ENCODE measurements around the gene FAM13A. TPM values are rescaled to one million over a fixed set of nuclear protein-coding genes. Genes with fewer than 3 reads are reported as not detected.
"Not testable (repeated sequence)": the region's sequence is repeated elsewhere in the genome, so short reads cannot be mapped to it uniquely, and the experiment has no call there.

FAM13A gene
- total RNA-seq, 4 donors from 2014 or later, result 17.7 to 80.3 (median 46.2) TPM

GRCh38 chr4:88910101-88910500 is 146.9 kb downstream of the FAM13A start:
- no peak for DNase-seq
- Histone ChIP-seq H3K4me1 (no peaks in the 10 kb centered on the region), H3K27me3 (no peaks in the 10 kb centered on the region), H3K27ac (no peak overlapping the region), H3K4me3 (no peak overlapping the region), H3K36me3 (no peaks in the 10 kb centered on the region), H3K9me3 (no peaks in the 10 kb centered on the region)
- no peak for TF ChIP-seq POLR2A (IDR thresholded peaks at IDR 0.05)
- TF ChIP-seq CTCF (IDR thresholded peaks at IDR 0.05), result no peak
- intact Hi-C loops (cut with DNase I; ENCODE audit: low total_unique reads), result no loop called here

GRCh38 chr4:88908521-88908920 is 148.5 kb downstream of the FAM13A start:
- H3K4me3 ChIP-seq, result no peak overlapping the region
- DNase-seq, result no peak
- no peaks in the 10 kb centered on the region for H3K27me3 ChIP-seq
- no peaks in the 10 kb centered on the region for H3K36me3 ChIP-seq
- no peaks in the 10 kb centered on the region for H3K4me1 ChIP-seq
- TF ChIP-seq POLR2A (IDR thresholded peaks at IDR 0.05), result no peak
- no peak for TF ChIP-seq CTCF (IDR thresholded peaks at IDR 0.05)
- intact Hi-C loops (cut with DNase I; ENCODE audit: low total_unique reads), result no loop called here
- no peak overlapping the region for H3K27ac ChIP-seq
- H3K9me3 ChIP-seq, result peaks cover 0 to 4% of the 10 kb centered on the region in 2 donors

- no peak overlapping the region for H3K27ac ChIP-seq
- TF ChIP-seq POLR2A (IDR thresholded peaks at IDR 0.05) (no peak), CTCF (IDR thresholded peaks at IDR 0.05) (no peak)
- H3K27me3 ChIP-seq, result no peaks in the 10 kb centered on the region
- H3K4me3 ChIP-seq, result no peak overlapping the region
- H3K9me3 ChIP-seq, result peaks cover 0 to 4% of the 10 kb centered on the region in 2 donors
- H3K36me3 ChIP-seq, result no peaks in the 10 kb centered on the region
- intact Hi-C loops (cut with DNase I; ENCODE audit: low total_unique reads), result no loop called here
- H3K4me1 ChIP-seq, result no peaks in the 10 kb centered on the region
- no peak for DNase-seq
These were observed 149.0 kb downstream of the FAM13A start for GRCh38 chr4:88908003-88908402.

- H3K4me1 ChIP-seq, result no peaks in the 10 kb centered on the region
- H3K9me3 ChIP-seq, result peaks cover 0 to 4% of the 10 kb centered on the region in 2 donors
- intact Hi-C loops (cut with DNase I; ENCODE audit: low total_unique reads), result no loop called here
- H3K27me3 ChIP-seq, result no peaks in the 10 kb centered on the region
- TF ChIP-seq POLR2A (IDR thresholded peaks at IDR 0.05) (no peak), CTCF (IDR thresholded peaks at IDR 0.05) (no peak)
- no peak overlapping the region for H3K27ac ChIP-seq
- H3K36me3 ChIP-seq, result no peaks in the 10 kb centered on the region
- DNase-seq, result no peak
- no peak overlapping the region for H3K4me3 ChIP-seq
These were observed 149.5 kb downstream of the FAM13A start for GRCh38 chr4:88907478-88907877.

GRCh38 chr4:88904240-88904639 is 152.7 kb downstream of the FAM13A start:
- H3K4me1 ChIP-seq; H3K27ac ChIP-seq; H3K4me3 ChIP-seq; H3K9me3 ChIP-seq; H3K27me3 ChIP-seq; H3K36me3 ChIP-seq; intact Hi-C loops (cut with DNase I; ENCODE audit: low total_unique reads); DNase-seq: not testable (repeated sequence)

- Histone ChIP-seq H3K27ac (no peak overlapping the region), H3K4me1 (no peaks in the 10 kb centered on the region), H3K9me3 (peaks cover 0 to 8% of the 10 kb centered on the region in 2 donors), H3K27me3 (no peaks in the 10 kb centered on the region), H3K4me3 (no peak overlapping the region), H3K36me3 (no peaks in the 10 kb centered on the region)
- TF ChIP-seq CTCF (IDR thresholded peaks at IDR 0.05), result no peak
- TF ChIP-seq POLR2A (IDR thresholded peaks at IDR 0.05), result no peak
- no peak for DNase-seq
- intact Hi-C loops (cut with DNase I; ENCODE audit: low total_unique reads), result no loop called here
These were observed 156.6 kb downstream of the FAM13A start for GRCh38 chr4:88900432-88900831.

Measured in uterus (tissue), 4 donors.